ENCODE results near the gene ZNF8. TPM values are rescaled to one million over a fixed set of nuclear protein-coding genes. Genes with fewer than 3 reads are reported as not detected.
A peak's percentile ranks its signal among the peaks of the same experiment; 100 is the strongest.

Gene ZNF8
- total RNA-seq, 6 experiments from 2014 or later = 1.0 to 2.3 (median 1.6) TPM

GRCh38 chr19:58330458-58330857 is 51.7 kb downstream of the ZNF8 start:
- intact Hi-C loops (cut with DNase I) = no loop called here
- WGBS (ENCODE audit: insufficient coverage, low coverage, low lambda C conversion rate, missing lambda C conversion rate) = 42% methylated on average over 4 of the region's 4 CpGs
- DNase-seq = no peak

GRCh38 chr19:58332697-58333096 is 53.9 kb downstream of the ZNF8 start:
- Histone ChIP-seq H3K4me1 (peaks cover 0 to 43% (median 12%) of the 10 kb centered on the region in 4 donors), H3K27ac (no peak overlapping the region), H3K36me3 (no peaks in the 10 kb centered on the region), H3K4me3 (no peak overlapping the region), H3K27me3 (no peaks in the 10 kb centered on the region), H3K9me3 (no peaks in the 10 kb centered on the region)
- no peak for TF ChIP-seq CTCF (IDR thresholded peaks at IDR 0.05)
- TF ChIP-seq POLR2A (IDR thresholded peaks at IDR 0.05) = no peak
- 67% methylated on average over 1 of the region's 1 CpG for WGBS (ENCODE audit: insufficient coverage, low coverage, low lambda C conversion rate, missing lambda C conversion rate)
- no peak for ATAC-seq
- intact Hi-C loops (cut with DNase I) = no loop called here
- no peak for DNase-seq

More at GRCh38 chr19:58330458-58330857, 51.7 kb downstream of the ZNF8 start:
- Histone ChIP-seq H3K9me3 (no peaks in the 10 kb centered on the region), H3K4me3 (no peak overlapping the region), H3K27me3 (no peaks in the 10 kb centered on the region), H3K27ac (peak overlapping the region in 2 of 3 donors; percentile 9 to 20), H3K36me3 (no peaks in the 10 kb centered on the region), H3K4me1 (peaks cover 0 to 32% (median 6%) of the 10 kb centered on the region in 4 donors)
- ATAC-seq = peak; percentile 10 to 44 (median 12)
- TF ChIP-seq CTCF (IDR thresholded peaks at IDR 0.05) = no peak
- peak; percentile 33 for TF ChIP-seq POLR2A (IDR thresholded peaks at IDR 0.05)

- Histone ChIP-seq H3K9me3 (no peaks in the 10 kb centered on the region), H3K4me1 (peaks cover 0 to 32% (median 9%) of the 10 kb centered on the region in 4 donors), H3K36me3 (peaks cover 0 to 7% (median 0%) of the 10 kb centered on the region in 4 donors), H3K27me3 (no peaks in the 10 kb centered on the region), H3K27ac (no peak overlapping the region), H3K4me3 (no peak overlapping the region)
- DNase-seq = no peak
- ATAC-seq = no peak
- intact Hi-C loops (cut with DNase I) = no loop called here
- TF ChIP-seq POLR2A (IDR thresholded peaks at IDR 0.05) = no peak
- no peak for TF ChIP-seq CTCF (IDR thresholded peaks at IDR 0.05)
- WGBS (ENCODE audit: insufficient coverage, low coverage, low lambda C conversion rate, missing lambda C conversion rate) = no CpG with 5 or more reads among the region's 19 CpGs
Observed at GRCh38 chr19:58334691-58335249, 56.0 kb downstream of the ZNF8 start.

GRCh38 chr19:58335630-58336029 is 56.9 kb downstream of the ZNF8 start:
- 60% methylated on average over 1 of the region's 3 CpGs for WGBS (ENCODE audit: insufficient coverage, low coverage, low lambda C conversion rate, missing lambda C conversion rate)
- no peak for ATAC-seq

More at GRCh38 chr19:58335630-58336029, 56.9 kb downstream of the ZNF8 start:
- Histone ChIP-seq H3K4me3 (no peak overlapping the region), H3K9me3 (no peaks in the 10 kb centered on the region), H3K4me1 (peaks cover 0 to 24% (median 9%) of the 10 kb centered on the region in 4 donors), H3K36me3 (peaks cover 0 to 7% (median 0%) of the 10 kb centered on the region in 4 donors), H3K27me3 (no peaks in the 10 kb centered on the region), H3K27ac (peak overlapping the region in 2 of 3 donors; percentile 72 to 86)
- intact Hi-C loops (cut with DNase I) = no loop called here
- TF ChIP-seq CTCF (IDR thresholded peaks at IDR 0.05) (no peak), POLR2A (IDR thresholded peaks at IDR 0.05) (no peak)
- no peak for DNase-seq

Data from right lobe of liver (tissue), 6 donors.